Vagina (tissue), 2 donors: ENCODE results near the gene TSACC.
"Not testable (repeated sequence)": the region's sequence is repeated elsewhere in the genome, so short reads cannot be mapped to it uniquely, and the experiment has no call there.

Experiments used
- CTCF ChIP-seq, 3 experiments: fragments of 450-650 bp in 2 of 3; fragments of 200-600 bp in 1 of 3; sonication (generic) in 1 of 3; IDR thresholded peaks; one replicate each; pipeline ENCODE4 v1.5.1; 2017 to 2019; ENCODE audit warnings: antibody characterized with exemption in 3 of 3, mild to moderate bottlenecking in 2 of 3, moderate library complexity in 2 of 3
- POLR2A ChIP-seq, 2 donors: fragments of 450-650 bp; IDR thresholded peaks; one replicate each; pipeline ENCODE4 v1.6.1; 2017; ENCODE audit warnings: antibody characterized with exemption in 2 of 2, mild to moderate bottlenecking in 2 of 2, moderate library complexity in 2 of 2

GRCh38 chr1:156352481-156352880, 14.2 kb downstream of the TSACC start:
- TF ChIP-seq CTCF, POLR2A (IDR thresholded peaks at IDR 0.05): not testable (repeated sequence)
